ENCODE measurements around the gene HECA. TPM values are rescaled to one million over a fixed set of nuclear protein-coding genes. Genes with fewer than 3 reads are reported as not detected.
"Not testable (repeated sequence)": the region's sequence is repeated elsewhere in the genome, so short reads cannot be mapped to it uniquely, and the experiment has no call there.

HECA gene
- polyA plus RNA-seq, 1 donor, result 31.4 TPM

- no CpG with 5 or more reads among the region's 5 CpGs for WGBS (ENCODE audit: insufficient coverage, low lambda C conversion rate)
- not testable (repeated sequence) for H3K4me3 ChIP-seq (ENCODE audit: low read length)
- peaks cover 34% of the 10 kb centered on the region for H3K4me1 ChIP-seq (ENCODE audit: control insufficient read depth, insufficient read depth, low read length)
Measured at GRCh38 chr6:139157086-139157485, 22.2 kb downstream of the HECA start.

DNA sequence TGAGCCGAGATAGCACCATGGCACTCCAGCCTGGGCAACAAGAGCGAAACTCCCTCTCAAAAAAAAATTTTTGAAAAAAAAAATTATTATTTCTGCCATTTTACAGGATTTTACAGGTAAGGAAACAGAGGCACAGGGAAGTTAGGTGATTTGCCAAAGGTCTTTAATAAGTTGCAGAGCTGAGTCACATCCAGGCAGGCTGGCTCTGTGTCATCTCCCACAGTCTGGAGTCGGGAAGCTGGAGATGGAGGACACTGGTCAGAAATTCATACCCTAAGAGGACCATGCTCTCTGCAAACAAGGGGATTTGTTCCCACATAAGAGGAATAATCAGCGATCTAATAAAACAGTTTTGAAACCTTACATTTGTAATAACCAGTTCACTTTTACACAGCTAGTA, 24.1 kb downstream of the HECA start:
- peaks cover 27% of the 10 kb centered on the region for H3K4me1 ChIP-seq (ENCODE audit: control insufficient read depth, insufficient read depth, low read length)
- no peak overlapping the region for H3K27ac ChIP-seq (ENCODE audit: low read length)
- DNase-seq, result no peak
- no peak overlapping the region for H3K4me3 ChIP-seq (ENCODE audit: low read length)
- H3K27me3 ChIP-seq (ENCODE audit: control insufficient read depth, insufficient read depth, low read length), result no peaks in the 10 kb centered on the region
- no peaks in the 10 kb centered on the region for H3K36me3 ChIP-seq (ENCODE audit: control insufficient read depth, insufficient read depth, low read length)
- whole genome bisulfite sequencing (ENCODE audit: insufficient coverage, low lambda C conversion rate), result 100% methylated on average over 2 of the region's 4 CpGs
- H3K9me3 ChIP-seq (ENCODE audit: control insufficient read depth, low read depth, low read length), result no peaks in the 10 kb centered on the region

More at GRCh38 chr6:139157086-139157485, 22.2 kb downstream of the HECA start:
- not testable (repeated sequence) for H3K9me3 ChIP-seq (ENCODE audit: control insufficient read depth, low read depth, low read length); H3K27me3 ChIP-seq (ENCODE audit: control insufficient read depth, insufficient read depth, low read length); H3K36me3 ChIP-seq (ENCODE audit: control insufficient read depth, insufficient read depth, low read length)
- H3K27ac ChIP-seq (ENCODE audit: low read length), result peak overlapping the region; percentile 47
- DNase-seq, result peak; percentile 68 to 86

DNA sequence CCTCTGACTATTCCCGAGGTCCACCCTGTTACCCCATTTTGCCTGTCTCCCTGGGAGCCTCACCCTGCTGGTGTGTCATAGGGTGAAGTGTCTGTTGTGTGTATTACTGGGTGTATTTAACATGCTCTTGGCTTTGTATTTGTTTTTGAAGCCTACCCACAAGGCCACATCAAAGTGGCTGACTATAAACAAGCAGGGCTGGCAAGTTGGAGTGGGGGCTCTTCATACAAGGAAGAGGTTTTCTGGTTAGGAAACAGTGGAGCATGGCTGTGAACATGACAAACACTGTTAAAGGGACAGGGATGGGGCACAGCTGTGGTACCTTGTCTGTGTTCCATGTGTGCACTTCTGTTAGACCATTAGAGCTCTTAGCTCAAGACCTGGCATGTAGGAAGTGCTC, 26.3 kb downstream of the HECA start:
- no CpG with 5 or more reads among the region's 1 CpG for WGBS (ENCODE audit: insufficient coverage, low lambda C conversion rate)
- Histone ChIP-seq H3K4me1 (ENCODE audit: control insufficient read depth, insufficient read depth, low read length) (peaks cover 22% of the 10 kb centered on the region), H3K27ac (ENCODE audit: low read length) (no peak overlapping the region), H3K9me3 (ENCODE audit: control insufficient read depth, low read depth, low read length) (no peaks in the 10 kb centered on the region), H3K27me3 (ENCODE audit: control insufficient read depth, insufficient read depth, low read length) (no peaks in the 10 kb centered on the region), H3K4me3 (ENCODE audit: low read length) (no peak overlapping the region), H3K36me3 (ENCODE audit: control insufficient read depth, insufficient read depth, low read length) (peaks cover 1% of the 10 kb centered on the region)
- DNase-seq, result no peak

- Histone ChIP-seq H3K9me3 (ENCODE audit: control insufficient read depth, low read depth, low read length) (no peaks in the 10 kb centered on the region), H3K36me3 (ENCODE audit: control insufficient read depth, insufficient read depth, low read length) (peaks cover 8% of the 10 kb centered on the region), H3K27me3 (ENCODE audit: control insufficient read depth, insufficient read depth, low read length) (no peaks in the 10 kb centered on the region), H3K27ac (ENCODE audit: low read length) (no peak overlapping the region), H3K4me3 (ENCODE audit: low read length) (no peak overlapping the region), H3K4me1 (ENCODE audit: control insufficient read depth, insufficient read depth, low read length) (peaks cover 22% of the 10 kb centered on the region)
- no peak for DNase-seq
- no CpG with 5 or more reads among the region's 3 CpGs for WGBS (ENCODE audit: insufficient coverage, low lambda C conversion rate)
Measured at GRCh38 chr6:139161817-139162284, 27.0 kb downstream of the HECA start.

DNA sequence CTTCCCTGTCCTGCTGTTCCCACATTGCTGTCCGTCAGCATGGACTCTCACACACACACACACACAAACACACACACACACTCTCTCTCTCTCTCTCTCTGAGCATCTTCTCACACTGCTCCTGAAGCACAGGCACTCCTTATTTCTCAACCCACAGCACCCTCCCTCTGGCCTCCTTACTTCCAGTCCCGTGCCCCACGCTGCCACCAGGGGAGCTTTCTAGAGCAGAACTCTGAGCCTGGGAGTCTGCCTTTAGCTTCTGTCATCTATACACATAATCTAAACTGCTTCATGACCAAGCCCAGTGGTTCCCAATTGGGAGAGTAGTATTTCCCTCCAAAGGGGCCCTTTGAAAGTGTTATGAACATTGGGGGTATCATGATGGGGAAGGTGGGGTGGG, 29.1 kb downstream of the HECA start:
- no peak for DNase-seq
- no peaks in the 10 kb centered on the region for H3K27me3 ChIP-seq (ENCODE audit: control insufficient read depth, insufficient read depth, low read length)
- H3K9me3 ChIP-seq (ENCODE audit: control insufficient read depth, low read depth, low read length), result no peaks in the 10 kb centered on the region
- no peak overlapping the region for H3K27ac ChIP-seq (ENCODE audit: low read length)
- no CpG with 5 or more reads among the region's 3 CpGs for WGBS (ENCODE audit: insufficient coverage, low lambda C conversion rate)
- H3K36me3 ChIP-seq (ENCODE audit: control insufficient read depth, insufficient read depth, low read length), result peaks cover 15% of the 10 kb centered on the region
- H3K4me3 ChIP-seq (ENCODE audit: low read length), result no peak overlapping the region
- peaks cover 15% of the 10 kb centered on the region for H3K4me1 ChIP-seq (ENCODE audit: control insufficient read depth, insufficient read depth, low read length)

DNA sequence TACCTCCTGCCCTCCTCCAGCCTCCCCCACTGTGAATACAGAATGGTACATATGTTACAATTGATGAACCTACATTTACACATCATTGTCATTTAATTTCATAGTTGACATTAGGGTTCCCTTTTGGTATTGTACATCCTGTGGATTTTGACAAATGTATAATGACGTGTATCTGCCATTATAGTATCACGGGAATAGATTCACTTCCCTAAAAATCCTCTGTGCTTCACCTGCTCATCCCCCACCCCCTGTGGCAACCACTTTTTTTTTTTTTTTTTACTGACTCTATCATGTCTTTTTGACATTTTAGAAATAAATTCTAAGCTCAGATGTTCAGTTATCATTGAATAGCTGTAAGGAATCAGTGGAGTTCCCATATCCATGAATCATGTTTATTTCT, 30.4 kb downstream of the HECA start:
- Histone ChIP-seq H3K36me3 (ENCODE audit: control insufficient read depth, insufficient read depth, low read length) (peaks cover 20% of the 10 kb centered on the region), H3K9me3 (ENCODE audit: control insufficient read depth, low read depth, low read length) (no peaks in the 10 kb centered on the region), H3K27me3 (ENCODE audit: control insufficient read depth, insufficient read depth, low read length) (no peaks in the 10 kb centered on the region), H3K27ac (ENCODE audit: low read length) (no peak overlapping the region), H3K4me1 (ENCODE audit: control insufficient read depth, insufficient read depth, low read length) (peaks cover 13% of the 10 kb centered on the region), H3K4me3 (ENCODE audit: low read length) (no peak overlapping the region)
- no peak for DNase-seq
- 100% methylated on average over 1 of the region's 2 CpGs for WGBS (ENCODE audit: insufficient coverage, low lambda C conversion rate)

DNA sequence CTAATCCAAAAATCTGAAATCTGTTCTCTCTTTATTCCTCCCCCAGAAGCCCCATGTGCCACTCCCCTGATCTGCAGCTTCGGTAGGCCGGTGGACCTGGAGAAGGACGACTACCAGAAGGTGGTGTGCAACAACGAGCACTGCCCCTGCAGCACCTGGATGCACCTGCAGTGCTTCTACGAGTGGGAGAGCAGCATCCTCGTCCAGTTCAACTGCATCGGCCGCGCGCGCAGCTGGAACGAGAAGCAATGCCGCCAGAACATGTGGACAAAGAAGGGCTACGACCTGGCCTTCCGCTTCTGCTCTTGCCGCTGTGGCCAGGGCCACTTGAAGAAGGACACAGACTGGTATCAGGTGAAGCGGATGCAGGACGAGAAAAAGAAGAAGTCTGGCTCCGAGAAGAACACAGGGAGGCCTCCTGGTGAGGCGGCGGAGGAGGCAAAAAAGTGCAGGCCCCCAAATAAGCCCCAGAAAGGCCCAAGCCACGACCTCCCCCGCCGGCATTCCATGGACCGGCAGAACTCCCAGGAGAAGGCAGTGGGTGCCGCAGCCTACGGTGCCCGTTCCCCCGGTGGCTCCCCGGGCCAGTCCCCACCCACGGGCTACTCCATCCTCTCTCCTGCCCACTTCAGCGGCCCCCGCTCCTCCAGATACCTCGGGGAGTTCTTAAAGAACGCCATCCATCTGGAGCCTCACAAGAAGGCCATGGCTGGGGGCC, 31.5 kb downstream of the HECA start:
- no peak for DNase-seq
- Histone ChIP-seq H3K27ac (ENCODE audit: low read length) (no peak overlapping the region), H3K9me3 (ENCODE audit: control insufficient read depth, low read depth, low read length) (no peaks in the 10 kb centered on the region), H3K4me3 (ENCODE audit: low read length) (no peak overlapping the region), H3K36me3 (ENCODE audit: control insufficient read depth, insufficient read depth, low read length) (peaks cover 20% of the 10 kb centered on the region), H3K4me1 (ENCODE audit: control insufficient read depth, insufficient read depth, low read length) (peaks cover 14% of the 10 kb centered on the region), H3K27me3 (ENCODE audit: control insufficient read depth, insufficient read depth, low read length) (no peaks in the 10 kb centered on the region)
- WGBS (ENCODE audit: insufficient coverage, low lambda C conversion rate), result no CpG with 5 or more reads among the region's 35 CpGs

GRCh38 chr6:139166956-139167313, 32.1 kb downstream of the HECA start:
- H3K9me3 ChIP-seq (ENCODE audit: control insufficient read depth, low read depth, low read length), result no peaks in the 10 kb centered on the region
- no peak overlapping the region for H3K4me3 ChIP-seq (ENCODE audit: low read length)
- DNase-seq, result no peak
- no peaks in the 10 kb centered on the region for H3K27me3 ChIP-seq (ENCODE audit: control insufficient read depth, insufficient read depth, low read length)
- H3K4me1 ChIP-seq (ENCODE audit: control insufficient read depth, insufficient read depth, low read length), result peaks cover 14% of the 10 kb centered on the region
- 100% methylated on average over 3 of the region's 20 CpGs for WGBS (ENCODE audit: insufficient coverage, low lambda C conversion rate)
- H3K27ac ChIP-seq (ENCODE audit: low read length), result no peak overlapping the region
- peaks cover 20% of the 10 kb centered on the region for H3K36me3 ChIP-seq (ENCODE audit: control insufficient read depth, insufficient read depth, low read length)

DNA sequence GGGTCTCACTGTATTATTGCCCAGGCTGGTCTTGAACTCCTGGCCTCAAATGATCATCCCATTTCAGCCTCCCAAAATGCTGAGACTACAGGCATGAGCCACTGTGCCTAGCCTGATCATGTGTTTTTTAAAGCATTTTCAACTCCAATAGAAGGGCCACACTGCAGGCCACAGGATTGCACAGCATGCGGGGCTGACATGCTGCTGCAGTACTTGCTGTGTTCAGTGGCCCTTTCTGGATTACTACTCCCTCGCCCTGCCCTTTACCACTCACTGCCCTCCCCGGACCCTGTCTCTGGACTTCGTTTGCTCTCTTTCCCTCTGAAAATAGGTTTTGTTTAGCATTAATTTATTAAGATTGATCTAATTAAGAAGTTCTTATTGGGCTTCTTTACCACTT, 37.3 kb downstream of the HECA start:
- H3K27ac ChIP-seq (ENCODE audit: low read length), result peak overlapping the region; percentile 53
- no peak overlapping the region for H3K4me3 ChIP-seq (ENCODE audit: low read length)
- no peaks in the 10 kb centered on the region for H3K9me3 ChIP-seq (ENCODE audit: control insufficient read depth, low read depth, low read length)
- no peaks in the 10 kb centered on the region for H3K27me3 ChIP-seq (ENCODE audit: control insufficient read depth, insufficient read depth, low read length)
- peaks cover 33% of the 10 kb centered on the region for H3K36me3 ChIP-seq (ENCODE audit: control insufficient read depth, insufficient read depth, low read length)
- no peak for DNase-seq
- peaks cover 19% of the 10 kb centered on the region for H3K4me1 ChIP-seq (ENCODE audit: control insufficient read depth, insufficient read depth, low read length)
- 100% methylated on average over 1 of the region's 4 CpGs for WGBS (ENCODE audit: insufficient coverage, low lambda C conversion rate)

DNA sequence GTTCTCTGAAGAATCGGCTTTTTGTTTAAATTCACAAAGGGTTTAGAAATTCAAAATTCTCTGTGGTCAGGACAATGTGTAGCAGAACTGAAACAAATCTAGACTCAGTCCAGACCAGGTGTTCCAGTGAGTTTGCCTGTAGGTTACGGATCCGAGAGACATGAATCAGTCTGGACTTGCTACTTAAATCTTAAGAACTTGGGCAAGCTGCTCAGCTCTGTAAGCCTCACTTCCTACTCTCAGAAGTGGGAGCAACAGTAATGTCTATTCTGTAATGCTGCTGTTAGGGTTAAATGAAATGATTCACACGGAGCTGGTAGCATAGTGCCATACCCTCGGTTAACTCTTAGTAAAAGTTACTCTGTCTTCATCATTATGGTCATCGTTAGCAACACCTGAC, 37.7 kb downstream of the HECA start:
- no peak overlapping the region for H3K4me3 ChIP-seq (ENCODE audit: low read length)
- H3K27me3 ChIP-seq (ENCODE audit: control insufficient read depth, insufficient read depth, low read length), result no peaks in the 10 kb centered on the region
- H3K36me3 ChIP-seq (ENCODE audit: control insufficient read depth, insufficient read depth, low read length), result peaks cover 34% of the 10 kb centered on the region
- no peak for DNase-seq
- no peak overlapping the region for H3K27ac ChIP-seq (ENCODE audit: low read length)
- no CpG with 5 or more reads among the region's 6 CpGs for WGBS (ENCODE audit: insufficient coverage, low lambda C conversion rate)
- H3K9me3 ChIP-seq (ENCODE audit: control insufficient read depth, low read depth, low read length), result no peaks in the 10 kb centered on the region
- H3K4me1 ChIP-seq (ENCODE audit: control insufficient read depth, insufficient read depth, low read length), result peaks cover 19% of the 10 kb centered on the region

GRCh38 chr6:139173172-139173571, 38.3 kb downstream of the HECA start:
- no CpG with 5 or more reads among the region's 2 CpGs for WGBS (ENCODE audit: insufficient coverage, low lambda C conversion rate)
- Histone ChIP-seq H3K4me3 (ENCODE audit: low read length) (no peak overlapping the region), H3K36me3 (ENCODE audit: control insufficient read depth, insufficient read depth, low read length) (peaks cover 32% of the 10 kb centered on the region), H3K27me3 (ENCODE audit: control insufficient read depth, insufficient read depth, low read length) (no peaks in the 10 kb centered on the region), H3K4me1 (ENCODE audit: control insufficient read depth, insufficient read depth, low read length) (peaks cover 19% of the 10 kb centered on the region), H3K27ac (ENCODE audit: low read length) (no peak overlapping the region), H3K9me3 (ENCODE audit: control insufficient read depth, low read depth, low read length) (no peaks in the 10 kb centered on the region)
- peak in 1 of 2 donors; percentile 41 for DNase-seq

Data from large intestine (tissue), 3 donors.